ENCODE data around the gene USP26. TPM values are rescaled to one million over a fixed set of nuclear protein-coding genes. Genes with fewer than 3 reads are reported as not detected.
"Not testable (repeated sequence)": the region's sequence is repeated elsewhere in the genome, so short reads cannot be mapped to it uniquely, and the experiment has no call there.

Gene USP26
- total and polyA plus RNA-seq, 4 experiments from 2014 or later, result not detected

DNA sequence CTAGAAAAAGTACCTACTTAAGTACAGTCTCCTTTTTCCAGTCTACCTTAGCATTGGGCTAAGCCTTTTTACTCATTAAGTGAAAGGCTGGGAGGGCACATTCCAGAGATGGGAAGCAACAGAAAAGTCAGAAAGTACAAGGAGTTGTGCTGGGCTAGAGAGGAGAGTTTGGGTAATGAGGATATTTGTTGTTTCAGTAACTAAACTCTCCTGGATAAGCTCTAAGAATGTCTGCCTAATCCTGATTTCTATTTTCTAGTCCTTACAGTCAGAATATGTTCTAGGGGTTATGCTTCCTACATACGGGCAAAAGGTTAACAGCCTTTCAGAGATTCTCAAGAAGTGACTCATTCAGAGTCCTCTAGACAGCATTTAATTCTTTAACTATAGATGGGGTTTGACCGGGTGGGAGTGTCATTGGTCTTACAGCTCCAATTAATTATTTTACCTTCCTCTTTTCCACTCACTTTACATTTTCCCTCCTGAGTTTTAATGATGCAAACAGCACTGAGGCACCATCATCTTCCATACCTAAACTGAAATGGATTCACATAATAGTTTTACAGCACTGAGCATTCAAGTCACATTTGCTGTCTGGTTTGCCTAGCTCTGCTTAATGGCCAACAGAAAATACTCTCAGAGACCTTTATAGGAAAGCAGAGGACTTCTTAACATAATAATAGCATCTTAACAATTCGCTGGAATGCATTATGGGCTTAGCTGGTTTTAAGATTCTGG, 42.9 kb downstream of the USP26 start:
- Mint-ChIP-seq H3K4me3 (no peak overlapping the region), H3K27me3 (peaks cover 0 to 3% of the 10 kb centered on the region in 2 donors), H3K36me3 (no peaks in the 10 kb centered on the region), H3K9me3 (no peaks in the 10 kb centered on the region), H3K4me1 (no peaks in the 10 kb centered on the region), H3K27ac (no peak overlapping the region)
- intact Hi-C loops (cut with micrococcal nuclease), result no loop called here
- no peak overlapping the region for H3K27ac ChIP-seq (ENCODE audit: low read depth, low read length)
- no peaks in the 10 kb centered on the region for H3K27me3 ChIP-seq (ENCODE audit: insufficient read depth, low read length)
- no peaks in the 10 kb centered on the region for H3K36me3 ChIP-seq (ENCODE audit: insufficient read depth, low read length)
- no peak overlapping the region for H3K4me3 ChIP-seq (ENCODE audit: low read length in 2 of 2)
- ChIA-PET POLR2A (ENCODE audit: partially characterized antibody) (no interaction called here), CTCF (ENCODE audit: partially characterized antibody) (no interaction called here)
- DNase-seq, result no peak
- no peaks in the 10 kb centered on the region for H3K4me1 ChIP-seq (ENCODE audit: insufficient read depth, low read length)
- H3K9me3 ChIP-seq (ENCODE audit: control insufficient read depth in 1 of 2, low read length in 2 of 2), result no peaks in the 10 kb centered on the region

GRCh38 chrX:133048751-133049150, 48.2 kb downstream of the USP26 start:
- ChIA-PET CTCF (ENCODE audit: partially characterized antibody) (no interaction called here), POLR2A (ENCODE audit: partially characterized antibody) (no interaction called here)
- Histone ChIP-seq H3K27ac (ENCODE audit: low read depth, low read length) (no peak overlapping the region), H3K4me1 (ENCODE audit: insufficient read depth, low read length) (no peaks in the 10 kb centered on the region), H3K36me3 (ENCODE audit: insufficient read depth, low read length) (no peaks in the 10 kb centered on the region), H3K27me3 (ENCODE audit: insufficient read depth, low read length) (no peaks in the 10 kb centered on the region), H3K9me3 (ENCODE audit: control insufficient read depth in 1 of 2, low read length in 2 of 2) (no peaks in the 10 kb centered on the region), H3K4me3 (ENCODE audit: low read length in 2 of 2) (no peak overlapping the region)
- Mint-ChIP-seq H3K36me3 (no peaks in the 10 kb centered on the region), H3K9me3 (no peaks in the 10 kb centered on the region), H3K27me3 (no peaks in the 10 kb centered on the region), H3K27ac (no peak overlapping the region), H3K4me3 (no peak overlapping the region), H3K4me1 (no peaks in the 10 kb centered on the region)
- no peak for DNase-seq
- intact Hi-C loops (cut with micrococcal nuclease), result no loop called here

- ChIA-PET CTCF (ENCODE audit: partially characterized antibody) (no interaction called here), POLR2A (ENCODE audit: partially characterized antibody) (no interaction called here)
- Histone ChIP-seq H3K9me3 (ENCODE audit: control insufficient read depth in 1 of 2, low read length in 2 of 2) (no peaks in the 10 kb centered on the region), H3K4me1 (ENCODE audit: insufficient read depth, low read length) (no peaks in the 10 kb centered on the region), H3K4me3 (ENCODE audit: low read length in 2 of 2) (no peak overlapping the region), H3K36me3 (ENCODE audit: insufficient read depth, low read length) (no peaks in the 10 kb centered on the region), H3K27me3 (ENCODE audit: insufficient read depth, low read length) (no peaks in the 10 kb centered on the region), H3K27ac (ENCODE audit: low read depth, low read length) (no peak overlapping the region)
- intact Hi-C loops (cut with micrococcal nuclease), result no loop called here
- DNase-seq, result no peak
- Mint-ChIP-seq H3K4me1 (no peaks in the 10 kb centered on the region), H3K27me3 (no peaks in the 10 kb centered on the region), H3K9me3 (no peaks in the 10 kb centered on the region), H3K27ac (no peak overlapping the region), H3K36me3 (no peaks in the 10 kb centered on the region), H3K4me3 (no peak overlapping the region)
These were observed 50.3 kb downstream of the USP26 start for GRCh38 chrX:133046601-133047000.

DNA sequence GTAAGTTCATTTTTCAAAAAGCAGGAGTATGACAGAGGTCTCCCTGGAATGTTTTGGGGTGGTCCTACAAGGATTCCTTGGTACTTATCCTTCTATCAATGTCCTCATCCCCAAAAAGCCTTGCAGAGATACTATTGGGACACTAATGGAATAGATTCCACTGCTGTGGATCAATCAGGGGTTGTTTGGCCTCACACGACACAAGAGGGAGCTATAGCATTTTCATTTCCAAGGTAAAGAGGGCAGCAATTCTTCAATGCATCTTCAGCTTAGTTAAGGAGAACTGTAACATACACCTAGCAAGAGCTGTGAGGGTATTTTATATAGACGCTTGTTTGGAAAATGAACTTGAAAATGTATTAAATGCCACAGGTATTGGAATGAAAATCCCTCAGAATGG, 50.9 kb downstream of the USP26 start:
- H3K36me3 ChIP-seq (ENCODE audit: insufficient read depth, low read length), result no peaks in the 10 kb centered on the region
- no peaks in the 10 kb centered on the region for H3K27me3 ChIP-seq (ENCODE audit: insufficient read depth, low read length)
- no peak overlapping the region for H3K4me3 ChIP-seq (ENCODE audit: low read length in 2 of 2)
- Mint-ChIP-seq H3K36me3 (no peaks in the 10 kb centered on the region), H3K27ac (no peak overlapping the region), H3K4me1 (no peaks in the 10 kb centered on the region), H3K9me3 (no peaks in the 10 kb centered on the region), H3K27me3 (no peaks in the 10 kb centered on the region), H3K4me3 (no peak overlapping the region)
- POLR2A ChIA-PET (ENCODE audit: partially characterized antibody), result no interaction called here
- no peaks in the 10 kb centered on the region for H3K4me1 ChIP-seq (ENCODE audit: insufficient read depth, low read length)
- intact Hi-C loops (cut with micrococcal nuclease), result no loop called here
- CTCF ChIA-PET (ENCODE audit: partially characterized antibody), result no interaction called here
- DNase-seq, result no peak
- no peaks in the 10 kb centered on the region for H3K9me3 ChIP-seq (ENCODE audit: control insufficient read depth in 1 of 2, low read length in 2 of 2)
- no peak overlapping the region for H3K27ac ChIP-seq (ENCODE audit: low read depth, low read length)

DNA sequence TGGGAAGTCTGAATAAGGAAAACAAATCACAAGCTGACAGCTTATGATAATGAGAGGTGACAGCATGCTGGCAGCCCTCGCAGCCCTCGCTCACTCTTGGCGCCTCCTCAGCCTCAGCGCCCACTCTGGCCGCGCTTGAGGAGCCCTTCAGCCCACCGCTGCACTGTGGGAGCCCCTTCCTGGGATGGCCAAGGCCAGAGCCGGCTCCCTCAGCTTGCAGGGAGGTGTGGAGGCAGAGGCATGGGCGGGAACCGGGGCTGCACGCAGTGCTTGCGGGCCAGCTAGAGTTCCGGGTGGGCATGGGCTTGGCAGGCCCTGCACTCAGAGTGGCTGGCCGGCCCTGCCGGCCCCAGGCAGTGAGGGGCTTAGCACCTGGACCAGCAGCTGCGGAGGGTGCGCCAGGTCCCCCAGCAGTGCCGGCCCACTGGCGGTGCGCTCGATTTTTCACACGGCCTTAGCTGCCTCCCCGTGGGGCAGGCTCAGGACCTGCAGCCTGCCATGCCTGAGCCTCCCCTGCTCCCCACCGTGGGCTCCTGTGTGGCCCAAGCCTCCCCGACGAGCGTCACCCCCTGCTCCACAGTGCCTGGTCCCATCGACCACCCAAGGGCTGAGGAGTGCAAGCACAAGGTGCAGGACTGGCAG, 52.6 kb downstream of the USP26 start:
- H3K36me3 Mint-ChIP-seq; H3K4me1 ChIP-seq (ENCODE audit: insufficient read depth, low read length); CTCF ChIA-PET (ENCODE audit: partially characterized antibody); H3K36me3 ChIP-seq (ENCODE audit: insufficient read depth, low read length); intact Hi-C loops (cut with micrococcal nuclease); H3K9me3 ChIP-seq (ENCODE audit: control insufficient read depth in 1 of 2, low read length in 2 of 2); H3K9me3 Mint-ChIP-seq; H3K27ac ChIP-seq (ENCODE audit: low read depth, low read length); H3K4me3 Mint-ChIP-seq; H3K27me3 Mint-ChIP-seq; H3K27me3 ChIP-seq (ENCODE audit: insufficient read depth, low read length); DNase-seq; H3K4me1 Mint-ChIP-seq; H3K27ac Mint-ChIP-seq; POLR2A ChIA-PET (ENCODE audit: partially characterized antibody); H3K4me3 ChIP-seq (ENCODE audit: low read length in 2 of 2): not testable (repeated sequence)

GRCh38 chrX:133042260-133042659, 54.6 kb downstream of the USP26 start:
- Mint-ChIP-seq H3K36me3 (no peaks in the 10 kb centered on the region), H3K4me1 (no peaks in the 10 kb centered on the region), H3K4me3 (no peak overlapping the region), H3K27ac (no peak overlapping the region), H3K27me3 (peaks cover 0 to 5% of the 10 kb centered on the region in 2 donors), H3K9me3 (peaks cover 0 to 8% (median 4%) of the 10 kb centered on the region in 8 donors)
- ChIA-PET CTCF (ENCODE audit: partially characterized antibody) (no interaction called here), POLR2A (ENCODE audit: partially characterized antibody) (no interaction called here)
- no peak overlapping the region for H3K4me3 ChIP-seq (ENCODE audit: low read length in 2 of 2)
- no peak for DNase-seq
- H3K27ac ChIP-seq (ENCODE audit: low read depth, low read length), result no peak overlapping the region
- H3K9me3 ChIP-seq (ENCODE audit: control insufficient read depth in 1 of 2, low read length in 2 of 2), result no peaks in the 10 kb centered on the region
- intact Hi-C loops (cut with micrococcal nuclease), result no loop called here
- H3K4me1 ChIP-seq (ENCODE audit: insufficient read depth, low read length), result no peaks in the 10 kb centered on the region
- H3K27me3 ChIP-seq (ENCODE audit: insufficient read depth, low read length), result no peaks in the 10 kb centered on the region
- no peaks in the 10 kb centered on the region for H3K36me3 ChIP-seq (ENCODE audit: insufficient read depth, low read length)

- H3K27me3 Mint-ChIP-seq, result no peaks in the 10 kb centered on the region
- H3K4me3 Mint-ChIP-seq, result no peak overlapping the region
- no peaks in the 10 kb centered on the region for H3K27me3 ChIP-seq (ENCODE audit: insufficient read depth, low read length)
These were observed 63.9 kb downstream of the USP26 start for GRCh38 chrX:133033010-133033409.

More at GRCh38 chrX:133033010-133033409, 63.9 kb downstream of the USP26 start:
- no peak overlapping the region for H3K27ac ChIP-seq (ENCODE audit: low read depth, low read length)
- CTCF ChIA-PET (ENCODE audit: partially characterized antibody), result no interaction called here
- no peak for DNase-seq
- H3K4me1 ChIP-seq (ENCODE audit: insufficient read depth, low read length), result no peaks in the 10 kb centered on the region
- Mint-ChIP-seq H3K27ac (no peak overlapping the region), H3K4me1 (no peaks in the 10 kb centered on the region), H3K9me3 (peaks cover 0 to 5% (median 0%) of the 10 kb centered on the region in 8 donors), H3K36me3 (no peaks in the 10 kb centered on the region)
- H3K4me3 ChIP-seq (ENCODE audit: low read length in 2 of 2), result no peak overlapping the region
- no peaks in the 10 kb centered on the region for H3K36me3 ChIP-seq (ENCODE audit: insufficient read depth, low read length)
- POLR2A ChIA-PET (ENCODE audit: partially characterized antibody), result no interaction called here
- intact Hi-C loops (cut with micrococcal nuclease), result no loop called here
- H3K9me3 ChIP-seq (ENCODE audit: control insufficient read depth in 1 of 2, low read length in 2 of 2), result no peaks in the 10 kb centered on the region
